Measurements from ENCODE around the gene SDK2. TPM values are rescaled to one million over a fixed set of nuclear protein-coding genes. Genes with fewer than 3 reads are reported as not detected.

SDK2 gene
- polyA plus RNA-seq, 1 of the 3 experiments (the other 2 are of a cell fraction), result 0.02 TPM

DNA sequence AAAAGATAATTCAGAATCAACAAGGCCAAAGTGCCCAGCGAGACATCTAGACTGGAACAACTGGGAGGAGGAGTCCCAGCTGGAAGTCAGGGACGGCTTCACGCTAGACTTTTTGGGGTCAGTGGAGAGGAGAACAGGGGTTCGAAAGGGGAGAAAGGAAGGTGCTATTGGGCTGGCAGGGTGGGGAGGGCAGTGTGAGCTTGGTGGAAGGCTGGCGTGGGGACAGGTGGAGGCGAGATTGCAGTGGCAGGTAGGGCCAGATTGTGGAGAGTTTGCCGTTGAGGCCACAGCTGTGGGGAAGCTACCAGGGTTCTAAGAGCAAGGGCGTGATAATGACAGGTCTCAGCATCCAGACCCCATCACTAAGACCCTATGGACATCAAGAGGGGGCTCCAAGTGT is 10.5 kb downstream of the SDK2 start:
- Histone ChIP-seq H3K27me3 (ENCODE audit: insufficient read depth) (no peaks in the 10 kb centered on the region), H3K36me3 (replicated peaks in 1 of 2; ENCODE audit: control insufficient read depth in 1 of 2, insufficient read depth in 2 of 2, low read length in 1 of 2) (no peaks in the 10 kb centered on the region), H3K9me3 (no peaks in the 10 kb centered on the region), H3K9ac (no peak overlapping the region), H3K79me2 (ENCODE audit: insufficient read depth) (no peaks in the 10 kb centered on the region), H4K20me1 (ENCODE audit: insufficient read depth) (no peaks in the 10 kb centered on the region), H3K9me2 (no peaks in the 10 kb centered on the region), H3K27ac (ENCODE audit: low read depth in 2 of 2, low read length in 1 of 2) (no peak overlapping the region), H3K4me2 (no peak overlapping the region), H3K4me1 (ENCODE audit: control insufficient read depth in 1 of 2, insufficient read depth in 2 of 2, low read depth in 1 of 2, low read length in 1 of 2) (no peaks in the 10 kb centered on the region; a peak in 1 of 4 replicates), H3F3A (replicated peaks; ENCODE audit: insufficient read depth) (no peaks in the 10 kb centered on the region), H3K4me3 (ENCODE audit: low read depth in 2 of 2, low read length in 1 of 2) (no peak overlapping the region), H2AFZ (ENCODE audit: low read depth) (no peak overlapping the region)
- WGBS (ENCODE audit: low lambda C conversion rate), result 31% methylated on average over 8 of the region's 8 CpGs
- CTCF ChIA-PET, result interaction anchor here (1.3 to 3.8 kb wide), 8 partner anchors 9 to 319 kb away, joined by 3 to 30 read pairs (median 6); partner anchors contain the start of gene SDK2
- POLR2A ChIA-PET, result no interaction called here
- DNase-seq, result no peak
- no peak for TF ChIP-seq YY1 (IDR thresholded peaks at IDR 0.05; ENCODE audit: low read depth)
- TF ChIP-seq, protein P1, sequence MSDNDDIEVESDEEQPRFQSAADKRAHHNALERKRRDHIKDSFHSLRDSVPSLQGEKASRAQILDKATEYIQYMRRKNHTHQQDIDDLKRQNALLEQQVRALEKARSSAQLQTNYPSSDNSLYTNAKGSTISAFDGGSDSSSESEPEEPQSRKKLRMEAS (IDR thresholded peaks at IDR 0.05; ENCODE audit: low read depth), result no peak
- TF ChIP-seq SIN3A (IDR thresholded peaks at IDR 0.05; ENCODE audit: borderline replicate concordance, low read depth, low read length), result no peak
- TF ChIP-seq NFIC (IDR thresholded peaks at IDR 0.05; ENCODE audit: borderline replicate concordance), result no peak
- TF ChIP-seq GABPA (IDR thresholded peaks at IDR 0.05; ENCODE audit: low read depth), result no peak

DNA sequence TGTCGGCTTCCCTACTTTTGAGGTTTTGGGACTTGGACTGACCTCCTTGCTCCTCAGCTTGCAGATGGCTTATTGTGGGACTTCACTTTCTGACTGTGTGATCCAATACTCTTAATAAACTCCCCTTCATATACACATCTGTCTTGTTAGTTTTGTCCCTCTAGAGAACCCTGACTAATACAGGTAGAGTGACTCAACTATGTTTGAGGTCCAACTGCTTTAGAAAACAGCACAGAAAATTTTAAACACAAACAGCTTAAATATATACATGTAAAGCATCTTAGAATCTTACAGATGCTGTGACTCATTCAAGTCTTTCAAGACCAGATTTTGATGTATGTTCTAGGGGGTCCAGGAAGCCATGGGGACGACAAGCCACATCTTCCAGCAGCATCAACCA is 11.7 kb downstream of the SDK2 start:
- no peaks in the 10 kb centered on the region for H4K20me1 ChIP-seq (ENCODE audit: insufficient read depth)
- no peak for DNase-seq
- H3K4me2 ChIP-seq, result no peak overlapping the region
- TF ChIP-seq, protein P2, sequence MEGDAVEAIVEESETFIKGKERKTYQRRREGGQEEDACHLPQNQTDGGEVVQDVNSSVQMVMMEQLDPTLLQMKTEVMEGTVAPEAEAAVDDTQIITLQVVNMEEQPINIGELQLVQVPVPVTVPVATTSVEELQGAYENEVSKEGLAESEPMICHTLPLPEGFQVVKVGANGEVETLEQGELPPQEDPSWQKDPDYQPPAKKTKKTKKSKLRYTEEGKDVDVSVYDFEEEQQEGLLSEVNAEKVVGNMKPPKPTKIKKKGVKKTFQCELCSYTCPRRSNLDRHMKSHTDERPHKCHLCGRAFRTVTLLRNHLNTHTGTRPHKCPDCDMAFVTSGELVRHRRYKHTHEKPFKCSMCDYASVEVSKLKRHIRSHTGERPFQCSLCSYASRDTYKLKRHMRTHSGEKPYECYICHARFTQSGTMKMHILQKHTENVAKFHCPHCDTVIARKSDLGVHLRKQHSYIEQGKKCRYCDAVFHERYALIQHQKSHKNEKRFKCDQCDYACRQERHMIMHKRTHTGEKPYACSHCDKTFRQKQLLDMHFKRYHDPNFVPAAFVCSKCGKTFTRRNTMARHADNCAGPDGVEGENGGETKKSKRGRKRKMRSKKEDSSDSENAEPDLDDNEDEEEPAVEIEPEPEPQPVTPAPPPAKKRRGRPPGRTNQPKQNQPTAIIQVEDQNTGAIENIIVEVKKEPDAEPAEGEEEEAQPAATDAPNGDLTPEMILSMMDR (IDR thresholded peaks at IDR 0.05), result no peak
- TF ChIP-seq, protein P3, sequence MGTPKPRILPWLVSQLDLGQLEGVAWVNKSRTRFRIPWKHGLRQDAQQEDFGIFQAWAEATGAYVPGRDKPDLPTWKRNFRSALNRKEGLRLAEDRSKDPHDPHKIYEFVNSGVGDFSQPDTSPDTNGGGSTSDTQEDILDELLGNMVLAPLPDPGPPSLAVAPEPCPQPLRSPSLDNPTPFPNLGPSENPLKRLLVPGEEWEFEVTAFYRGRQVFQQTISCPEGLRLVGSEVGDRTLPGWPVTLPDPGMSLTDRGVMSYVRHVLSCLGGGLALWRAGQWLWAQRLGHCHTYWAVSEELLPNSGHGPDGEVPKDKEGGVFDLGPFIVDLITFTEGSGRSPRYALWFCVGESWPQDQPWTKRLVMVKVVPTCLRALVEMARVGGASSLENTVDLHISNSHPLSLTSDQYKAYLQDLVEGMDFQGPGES (IDR thresholded peaks at IDR 0.05; ENCODE audit: low read depth, low read length), result no peak
- TF ChIP-seq, protein P4, sequence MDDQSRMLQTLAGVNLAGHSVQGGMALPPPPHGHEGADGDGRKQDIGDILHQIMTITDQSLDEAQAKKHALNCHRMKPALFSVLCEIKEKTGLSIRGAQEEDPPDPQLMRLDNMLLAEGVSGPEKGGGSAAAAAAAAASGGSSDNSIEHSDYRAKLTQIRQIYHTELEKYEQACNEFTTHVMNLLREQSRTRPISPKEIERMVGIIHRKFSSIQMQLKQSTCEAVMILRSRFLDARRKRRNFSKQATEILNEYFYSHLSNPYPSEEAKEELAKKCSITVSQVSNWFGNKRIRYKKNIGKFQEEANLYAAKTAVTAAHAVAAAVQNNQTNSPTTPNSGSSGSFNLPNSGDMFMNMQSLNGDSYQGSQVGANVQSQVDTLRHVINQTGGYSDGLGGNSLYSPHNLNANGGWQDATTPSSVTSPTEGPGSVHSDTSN (IDR thresholded peaks at IDR 0.05), result no peak
- TF ChIP-seq TEAD4 (IDR thresholded peaks at IDR 0.05; ENCODE audit: borderline replicate concordance, insufficient read depth), result no peak
- TF ChIP-seq RAD21 (IDR thresholded peaks at IDR 0.05; ENCODE audit: low read length), result no peak
- no peak for TF ChIP-seq FOSL2 (IDR thresholded peaks at IDR 0.05; ENCODE audit: borderline replicate concordance, low read depth)
- no peak overlapping the region for H3K27ac ChIP-seq (ENCODE audit: low read depth in 2 of 2, low read length in 1 of 2)
- H3K4me1 ChIP-seq (ENCODE audit: control insufficient read depth in 1 of 2, insufficient read depth in 2 of 2, low read depth in 1 of 2, low read length in 1 of 2), result no peaks in the 10 kb centered on the region
- ChIA-PET POLR2A (no interaction called here), CTCF (interaction anchor here (1.4 to 3.3 kb wide), 5 partner anchors 10 to 320 kb away, joined by 3 to 10 read pairs (median 6); partner anchors contain the start of gene SDK2)
- H3K9me2 ChIP-seq, result no peaks in the 10 kb centered on the region
- no peaks in the 10 kb centered on the region for H3F3A ChIP-seq (replicated peaks; ENCODE audit: insufficient read depth)
- 37% methylated on average over 2 of the region's 2 CpGs for WGBS (ENCODE audit: low lambda C conversion rate)
- no peak overlapping the region for H2AFZ ChIP-seq (ENCODE audit: low read depth)
- H3K9me3 ChIP-seq, result no peaks in the 10 kb centered on the region
- H3K4me3 ChIP-seq (ENCODE audit: low read depth in 2 of 2, low read length in 1 of 2), result no peak overlapping the region
- no peaks in the 10 kb centered on the region for H3K79me2 ChIP-seq (ENCODE audit: insufficient read depth)
- no peaks in the 10 kb centered on the region for H3K27me3 ChIP-seq (ENCODE audit: insufficient read depth)
- H3K9ac ChIP-seq, result no peak overlapping the region
- H3K36me3 ChIP-seq (replicated peaks in 1 of 2; ENCODE audit: control insufficient read depth in 1 of 2, insufficient read depth in 2 of 2, low read length in 1 of 2), result no peaks in the 10 kb centered on the region
